ENCODE measurements around the gene RTL10. TPM values are rescaled to one million over a fixed set of nuclear protein-coding genes. Genes with fewer than 3 reads are reported as not detected.
A peak's percentile ranks its signal among the peaks of the same experiment; 100 is the strongest.

Gene RTL10
- total RNA-seq: 18.4 TPM

- peak; percentile 98 for DNase-seq (ENCODE audit: low spot score)
These were observed at the start of gene RTL10, which contains the start of gene GNB1L for GRCh38 chr22:19854778-19855503. RTL10 (minus strand) TSS chr22:19854874; CDS start chr22:19852261, 2,613 bp downstream. GNB1L (minus strand) TSS chr22:19854874; CDS start chr22:19821355, 33,519 bp downstream.

GRCh38 chr22:19904174-19904856 lies 49.6 kb upstream of the RTL10 start:
- DNase-seq (ENCODE audit: low spot score): no peak

- no peak for DNase-seq (ENCODE audit: low spot score)
These were observed 48.8 kb upstream of the RTL10 start for GRCh38 chr22:19903513-19903912.

GRCh38 chr22:19903031-19903430 lies 48.4 kb upstream of the RTL10 start:
- no peak for DNase-seq (ENCODE audit: low spot score)

GRCh38 chr22:19902245-19902715 lies 47.6 kb upstream of the RTL10 start:
- no peak for DNase-seq (ENCODE audit: low spot score)

GRCh38 chr22:19901577-19902244 lies 47.0 kb upstream of the RTL10 start:
- no peak for DNase-seq (ENCODE audit: low spot score)

- DNase-seq (ENCODE audit: low spot score): no peak
These were observed 46.2 kb upstream of the RTL10 start for GRCh38 chr22:19900707-19901436.

GRCh38 chr22:19898831-19899567 lies 44.3 kb upstream of the RTL10 start:
- no peak for DNase-seq (ENCODE audit: low spot score)

- no peak for DNase-seq (ENCODE audit: low spot score)
These were observed 43.5 kb upstream of the RTL10 start for GRCh38 chr22:19898145-19898544.

GRCh38 chr22:19897726-19898125 lies 43.1 kb upstream of the RTL10 start:
- no peak for DNase-seq (ENCODE audit: low spot score)

GRCh38 chr22:19896665-19897355 lies 42.1 kb upstream of the RTL10 start:
- no peak for DNase-seq (ENCODE audit: low spot score)

- no peak for DNase-seq (ENCODE audit: low spot score)
These were observed 40.6 kb upstream of the RTL10 start for GRCh38 chr22:19895160-19895849.

GRCh38 chr22:19893363-19893762 lies 38.7 kb upstream of the RTL10 start:
- no peak for DNase-seq (ENCODE audit: low spot score)

GRCh38 chr22:19892925-19893324 lies 38.3 kb upstream of the RTL10 start:
- DNase-seq (ENCODE audit: low spot score): no peak

GRCh38 chr22:19892257-19892879 lies 37.7 kb upstream of the RTL10 start:
- no peak for DNase-seq (ENCODE audit: low spot score)

- peak; percentile 20 for DNase-seq (ENCODE audit: low spot score)
These were observed 36.9 kb upstream of the RTL10 start for GRCh38 chr22:19891317-19892256.

GRCh38 chr22:19890502-19891316 lies 36.0 kb upstream of the RTL10 start:
- DNase-seq (ENCODE audit: low spot score): no peak
